ENCODE measurements around the gene HELB. TPM values are rescaled to one million over a fixed set of nuclear protein-coding genes. Genes with fewer than 3 reads are reported as not detected.

Gene HELB
- total and polyA plus RNA-seq, 2 of the 4 experiments (the other 2 are of a cell fraction): 0.72 to 2.9 TPM

DNA sequence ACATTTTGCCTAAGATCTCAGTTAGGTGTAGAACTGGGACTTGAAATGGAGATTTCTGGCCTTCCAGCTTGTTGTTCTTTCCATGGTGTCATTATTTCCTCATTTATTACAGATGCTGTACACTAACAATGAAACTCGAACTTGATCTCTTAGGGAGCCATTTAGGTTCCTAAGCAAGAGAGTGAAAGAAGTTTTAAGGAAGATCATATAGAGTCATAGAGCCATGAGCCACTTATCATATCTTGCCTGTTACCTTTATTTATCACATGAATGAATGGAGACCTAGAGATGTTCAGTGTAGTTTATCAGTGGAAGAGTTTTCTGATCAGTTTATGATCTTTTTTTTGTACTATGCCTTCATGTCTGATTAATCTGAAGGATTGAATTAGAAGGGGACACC lies 9.9 kb downstream of the HELB start:
- no peak for ATAC-seq (ENCODE audit: low read depth)
- ChIA-PET POLR2A (ENCODE audit: unreplicated experiment) (interaction anchor here (0.8 kb wide), 1 partner anchor 10 kb away, joined by 3 read pairs; the partner anchor contains the start of gene HELB), CTCF (interaction anchor here (0.6 kb wide), 1 partner anchor 8 kb away, joined by 10 read pairs; no protein-coding TSS in a partner anchor)
- no peaks in the 10 kb centered on the region; a peak in 1 of 4 replicates for H3K79me1 ChIP-seq (ENCODE audit: low read depth in 1 of 2, low read length in 2 of 2)
- H3K18ac ChIP-seq (ENCODE audit: low read depth, low read length): no peak overlapping the region
- no peak overlapping the region for H3K27ac ChIP-seq (ENCODE audit: insufficient read depth, low read length)
- no peak overlapping the region for H2AK5ac ChIP-seq (ENCODE audit: low read depth, low read length)
- H3K9me3 ChIP-seq (ENCODE audit: control insufficient read depth, insufficient read depth, low read length): no peaks in the 10 kb centered on the region
- WGBS, 2 experiments (ENCODE audit: extremely low coverage in 2 of 2, insufficient read length in 1 of 2): no CpG with 5 or more reads among the region's 1 CpG
- H3K4me2 ChIP-seq (ENCODE audit: low read depth, low read length): no peak overlapping the region
- no TSS peak for BruUV-seq (replicated peaks)
- H2BK15ac ChIP-seq (ENCODE audit: low read depth, low read length): no peak overlapping the region
- no peak overlapping the region for H3K14ac ChIP-seq (replicated peaks; ENCODE audit: low read depth, low read length)
- no peak overlapping the region for H4K5ac ChIP-seq (ENCODE audit: low read depth, low read length)
- no peak overlapping the region for H4K91ac ChIP-seq (ENCODE audit: insufficient read depth, low read depth, low read length)
- H2BK20ac ChIP-seq (ENCODE audit: low read depth, low read length): no peak overlapping the region
- H3K9me1 ChIP-seq (ENCODE audit: insufficient read depth, low read length): no peaks in the 10 kb centered on the region; the same call in none of the 2 replicates
- H2BK5ac ChIP-seq (ENCODE audit: low read depth, low read length, poor library complexity, severe bottlenecking): no peak overlapping the region
- in situ Hi-C loops (cut with MboI; ENCODE audit: low sequenced_read_pairs): no loop called here
- H2AFZ ChIP-seq (replicated peaks; ENCODE audit: low read length, poor library complexity): no peak overlapping the region
- TF ChIP-seq NFE2L2 (IDR thresholded peaks at IDR 0.05; ENCODE audit: low read depth, low read length) (no peak), POLR2A (IDR thresholded peaks at IDR 0.05; ENCODE audit: low read depth, low read length) (no peak), FOS (IDR thresholded peaks at IDR 0.05; ENCODE audit: low read depth, low read length) (no peak), MAFK (IDR thresholded peaks at IDR 0.05; ENCODE audit: low read depth, low read length) (no peak), BHLHE40 (IDR thresholded peaks at IDR 0.05; ENCODE audit: low read depth, low read length) (no peak), MAZ (IDR thresholded peaks at IDR 0.05; ENCODE audit: borderline replicate concordance, low read depth, low read length) (no peak), CTCF (conservative IDR thresholded peaks at IDR 0.05; ENCODE audit: low read depth, low read length) (no peak)
- TF ChIP-seq, protein P1, sequence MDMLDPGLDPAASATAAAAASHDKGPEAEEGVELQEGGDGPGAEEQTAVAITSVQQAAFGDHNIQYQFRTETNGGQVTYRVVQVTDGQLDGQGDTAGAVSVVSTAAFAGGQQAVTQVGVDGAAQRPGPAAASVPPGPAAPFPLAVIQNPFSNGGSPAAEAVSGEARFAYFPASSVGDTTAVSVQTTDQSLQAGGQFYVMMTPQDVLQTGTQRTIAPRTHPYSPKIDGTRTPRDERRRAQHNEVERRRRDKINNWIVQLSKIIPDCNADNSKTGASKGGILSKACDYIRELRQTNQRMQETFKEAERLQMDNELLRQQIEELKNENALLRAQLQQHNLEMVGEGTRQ (IDR thresholded peaks at IDR 0.05; ENCODE audit: low read depth, low read length): no peak
- no peaks in the 10 kb centered on the region for H3K27me3 ChIP-seq (ENCODE audit: control insufficient read depth, insufficient read depth, low read length)
- peaks cover 6% of the 10 kb centered on the region for H3K36me3 ChIP-seq (ENCODE audit: control insufficient read depth, insufficient read depth, low read length)
- H3K23ac ChIP-seq (ENCODE audit: low read depth, low read length): no peak overlapping the region
- H3K56ac ChIP-seq (ENCODE audit: extremely low read depth, insufficient read depth, low read length): no peak overlapping the region
- dilution Hi-C loops (cut with HindIII; ENCODE audit: low sequenced_read_pairs, unreplicated experiment): no loop called here
- no peak overlapping the region for H2AK9ac ChIP-seq (replicated peaks; ENCODE audit: low read depth, low read length, poor library complexity)
- H3K4me1 ChIP-seq (ENCODE audit: control insufficient read depth, insufficient read depth, low read length): no peaks in the 10 kb centered on the region
- intact Hi-C loops (cut with micrococcal nuclease): loop anchor here (10.0 kb wide), 1 partner anchor 703 kb away; no protein-coding TSS in a partner anchor
- H2BK120ac ChIP-seq (ENCODE audit: low read depth, low read length): no peak overlapping the region
- H3K4ac ChIP-seq (ENCODE audit: low read depth, low read length): no peak overlapping the region
- H4K20me1 ChIP-seq (ENCODE audit: insufficient read depth, low read length): no peaks in the 10 kb centered on the region
- no peak for DNase-seq
- no peak overlapping the region for H3K4me3 ChIP-seq (ENCODE audit: insufficient read depth, low read depth, low read length)
- no peak overlapping the region for H3K9ac ChIP-seq (ENCODE audit: low read depth, low read length)
- no peak overlapping the region for H4K8ac ChIP-seq (ENCODE audit: low read depth in 2 of 2, low read length in 2 of 2)
